HG02884 (cell line): ENCODE results near the gene C14orf119.
"Not testable (repeated sequence)": the region's sequence is repeated elsewhere in the genome, so short reads cannot be mapped to it uniquely, and the experiment has no call there.

ENCODE experiments used
- ATAC-seq: cut with Tn5 transposase; IDR thresholded peaks from one replicate; pipeline ENCODE4 v1.9.1; 2021; ENCODE audit warnings: mild to moderate bottlenecking, moderate library complexity; ENCODE audit not compliant: unreplicated experiment

The C14orf119 gene

DNA sequence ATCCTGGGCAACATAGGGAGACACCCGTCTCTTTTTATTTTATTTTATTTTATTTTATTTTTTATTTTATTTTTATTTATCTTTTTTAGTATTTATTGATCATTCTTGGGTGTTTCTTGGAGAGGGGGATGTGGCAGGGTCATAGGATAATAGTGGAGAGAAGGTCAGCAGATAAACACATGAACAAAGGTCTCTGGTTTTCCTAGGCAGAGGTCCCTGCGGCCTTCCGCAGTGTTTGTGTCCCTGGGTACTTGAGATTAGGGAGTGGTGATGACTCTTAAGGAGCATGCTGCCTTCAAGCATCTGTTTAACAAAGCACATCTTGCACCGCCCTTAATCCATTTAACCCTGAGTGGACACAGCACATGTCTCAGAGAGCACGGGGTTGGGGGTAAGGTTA is 12.3 kb downstream of the C14orf119 start:
- not testable (repeated sequence) for ATAC-seq

DNA sequence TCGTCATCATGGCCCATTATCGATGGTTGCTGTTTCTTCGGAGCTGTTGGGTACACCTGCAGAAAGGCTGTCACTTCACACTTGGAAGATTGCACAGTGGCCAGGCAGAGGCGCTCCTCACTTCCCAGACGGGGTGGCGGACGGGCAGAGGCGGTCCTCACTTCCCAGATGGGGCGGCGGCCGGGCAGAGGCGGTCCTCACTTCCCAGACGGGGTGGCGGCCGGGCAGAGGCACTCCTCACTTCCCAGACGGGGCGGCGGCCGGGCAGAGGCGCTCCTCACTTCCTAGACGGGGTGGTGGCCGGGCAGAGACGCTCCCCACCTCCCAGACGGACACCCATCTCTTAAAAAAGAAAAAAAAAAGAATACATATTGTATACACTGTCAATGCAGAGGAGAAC is 12.9 kb downstream of the C14orf119 start:
- ATAC-seq, result not testable (repeated sequence)

DNA sequence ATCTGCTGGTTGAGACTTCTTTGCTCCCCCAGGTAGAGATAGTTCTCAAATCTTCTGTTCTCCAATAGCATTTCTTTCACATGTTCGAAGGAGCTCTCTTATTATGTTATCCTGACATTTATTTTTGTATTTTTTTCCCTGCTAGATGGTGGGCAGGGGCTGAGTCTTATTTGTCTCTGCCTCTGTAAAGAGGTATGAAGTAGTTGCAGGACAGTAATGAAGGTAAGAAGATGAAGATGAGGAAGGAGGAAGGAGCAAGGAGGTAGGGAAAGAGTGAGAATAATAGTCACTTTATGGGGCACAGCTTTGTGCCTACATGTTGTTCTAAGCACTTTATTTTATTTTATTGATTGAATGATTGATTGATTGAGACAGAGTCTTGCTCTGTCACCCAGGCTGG is 14.5 kb downstream of the C14orf119 start:
- no peak for ATAC-seq

DNA sequence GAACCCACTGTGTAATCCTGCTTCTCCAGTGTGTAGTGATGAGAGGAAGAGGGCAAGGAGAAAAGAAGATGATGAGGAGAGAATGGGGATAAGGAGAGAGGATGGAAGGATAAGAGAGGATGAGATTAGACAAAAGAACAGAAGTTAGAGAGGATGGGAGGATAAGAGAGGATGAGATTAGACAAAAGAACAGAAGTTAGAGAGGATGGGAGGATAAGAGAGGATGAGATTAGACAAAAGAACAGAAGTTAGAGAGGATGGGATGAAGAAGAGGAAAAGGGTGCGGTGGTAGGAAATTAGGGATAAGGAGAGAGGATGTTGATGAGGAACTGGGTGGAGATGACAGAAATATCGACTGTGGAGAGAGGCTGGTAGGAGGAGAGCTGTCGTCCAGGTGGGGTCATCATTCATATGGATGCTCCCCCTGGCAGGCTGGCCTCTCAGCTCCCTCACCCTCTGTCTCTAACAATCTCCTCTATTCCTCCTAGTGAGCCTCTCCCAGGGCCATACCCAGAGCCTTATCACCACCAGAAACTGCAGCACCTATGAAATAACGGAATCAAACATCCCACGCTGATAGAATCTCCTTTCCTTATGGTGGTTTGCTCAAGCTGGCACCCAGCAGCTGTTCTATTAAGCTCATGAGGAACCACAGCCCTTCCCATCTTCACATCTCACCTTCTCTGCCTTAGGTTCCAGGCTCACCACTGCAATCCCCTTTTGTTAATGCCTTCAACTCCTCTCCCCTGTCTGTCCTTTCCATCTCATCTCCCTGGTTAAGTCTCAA is 15.5 kb downstream of the C14orf119 start:
- ATAC-seq, result no peak

DNA sequence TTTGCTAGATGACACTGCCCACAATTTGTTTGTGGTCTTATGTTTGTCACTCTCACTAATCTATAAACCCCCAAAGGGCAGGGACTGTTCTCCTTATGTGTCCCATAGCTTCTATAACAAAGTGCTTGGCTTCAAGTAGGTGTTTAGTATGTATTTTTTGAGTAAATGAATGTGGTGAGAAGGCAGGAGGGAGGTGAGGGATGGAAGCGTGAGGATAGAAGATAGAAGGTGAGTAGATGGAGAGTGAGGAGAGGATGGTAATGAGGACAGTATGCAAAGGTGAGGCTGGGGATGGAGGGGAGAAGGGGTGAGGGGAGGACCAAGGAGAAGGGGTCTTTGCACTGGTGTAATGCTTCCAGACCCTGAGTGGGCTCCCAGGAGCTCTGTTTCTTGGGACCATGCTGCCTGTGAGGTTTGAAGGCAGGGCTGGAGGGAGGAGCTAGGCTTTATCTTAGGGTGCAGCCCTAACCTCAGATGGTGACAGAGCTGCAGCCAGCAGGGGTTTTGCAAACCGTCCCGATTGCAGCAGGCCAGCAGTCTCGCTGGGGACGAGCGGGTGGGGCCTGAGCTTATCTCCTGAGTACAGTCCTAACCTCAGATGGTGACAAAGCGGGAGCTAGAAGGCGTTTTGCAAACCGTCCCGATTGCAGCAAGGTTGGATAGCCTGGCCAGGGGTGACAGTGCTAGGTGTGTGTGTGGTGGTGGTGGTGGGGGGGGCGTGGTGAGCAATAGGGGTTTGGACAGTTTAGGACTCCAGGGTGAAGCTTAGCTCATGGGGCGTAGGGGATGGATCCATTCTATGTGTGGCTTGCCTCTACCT is 17.3 kb downstream of the C14orf119 start:
- no peak for ATAC-seq

DNA sequence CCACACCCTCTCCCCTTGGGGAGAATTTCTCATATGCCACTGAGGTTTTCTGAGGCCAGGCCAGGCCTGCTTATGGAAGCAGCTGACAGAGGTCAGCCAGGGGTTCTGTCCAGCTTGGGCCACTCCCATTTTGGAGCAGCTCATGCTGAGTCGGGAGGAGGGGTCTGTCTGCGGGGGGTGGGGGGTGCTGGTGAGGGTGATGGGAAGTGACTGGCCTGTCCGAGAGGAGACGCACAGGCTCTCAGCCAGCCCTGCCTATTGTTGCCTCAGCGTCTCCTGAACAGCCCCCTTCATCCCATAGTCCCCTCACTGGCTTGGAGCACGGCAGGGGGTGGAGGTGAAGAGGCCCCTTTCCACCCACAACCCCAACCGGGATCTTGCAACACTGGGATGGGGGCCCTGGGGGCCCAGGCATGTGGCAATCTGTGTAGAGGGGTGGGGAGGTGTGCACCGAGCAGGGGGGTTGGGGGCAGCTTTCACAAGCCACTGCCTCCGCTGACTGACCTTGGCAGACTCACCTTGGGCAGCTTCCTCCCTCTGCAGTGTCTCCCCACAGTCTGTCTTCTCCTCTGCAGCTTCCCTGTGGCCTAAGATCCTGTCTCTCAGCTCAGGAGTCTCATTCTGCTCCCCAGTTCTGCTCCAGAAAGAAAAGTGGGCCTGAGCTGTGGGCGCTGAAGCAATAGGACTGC is 18.3 kb downstream of the C14orf119 start:
- ATAC-seq, result no peak

DNA sequence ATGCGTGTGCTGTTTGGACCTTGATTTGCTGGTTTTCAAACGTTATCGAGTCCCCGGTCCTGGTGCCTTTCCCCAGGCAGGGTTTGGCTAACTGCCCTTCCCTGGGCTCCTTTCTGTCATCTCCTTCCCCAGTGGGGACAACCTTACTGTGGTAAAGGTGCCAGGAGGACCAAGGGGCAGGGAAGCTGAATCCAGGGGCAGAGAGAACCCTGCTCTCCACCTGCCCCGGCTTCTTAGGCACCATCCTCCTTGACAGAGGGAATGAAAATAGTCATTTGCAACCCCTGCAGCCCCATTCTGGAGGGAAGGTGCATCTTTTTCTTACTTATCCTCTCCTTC is 18.8 kb downstream of the C14orf119 start:
- no peak for ATAC-seq

DNA sequence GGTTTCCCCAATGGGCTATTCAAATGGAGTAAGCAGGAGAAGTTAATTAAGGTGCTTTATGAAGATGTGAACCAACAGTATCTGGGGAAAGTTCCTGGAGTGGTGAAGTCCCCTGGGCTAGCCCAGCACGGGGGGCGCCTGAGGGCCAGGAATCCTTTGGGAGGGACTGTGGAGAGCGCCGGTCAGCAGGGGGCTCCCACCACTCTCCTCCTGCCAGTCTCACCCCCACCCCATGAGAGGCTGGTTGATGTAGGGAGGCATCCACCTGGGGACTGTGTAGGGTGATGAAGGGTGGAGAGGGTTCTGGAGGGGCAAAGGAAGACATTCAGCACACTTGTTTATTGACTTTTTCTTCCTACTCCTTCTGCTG is 19.3 kb downstream of the C14orf119 start:
- no peak for ATAC-seq

DNA sequence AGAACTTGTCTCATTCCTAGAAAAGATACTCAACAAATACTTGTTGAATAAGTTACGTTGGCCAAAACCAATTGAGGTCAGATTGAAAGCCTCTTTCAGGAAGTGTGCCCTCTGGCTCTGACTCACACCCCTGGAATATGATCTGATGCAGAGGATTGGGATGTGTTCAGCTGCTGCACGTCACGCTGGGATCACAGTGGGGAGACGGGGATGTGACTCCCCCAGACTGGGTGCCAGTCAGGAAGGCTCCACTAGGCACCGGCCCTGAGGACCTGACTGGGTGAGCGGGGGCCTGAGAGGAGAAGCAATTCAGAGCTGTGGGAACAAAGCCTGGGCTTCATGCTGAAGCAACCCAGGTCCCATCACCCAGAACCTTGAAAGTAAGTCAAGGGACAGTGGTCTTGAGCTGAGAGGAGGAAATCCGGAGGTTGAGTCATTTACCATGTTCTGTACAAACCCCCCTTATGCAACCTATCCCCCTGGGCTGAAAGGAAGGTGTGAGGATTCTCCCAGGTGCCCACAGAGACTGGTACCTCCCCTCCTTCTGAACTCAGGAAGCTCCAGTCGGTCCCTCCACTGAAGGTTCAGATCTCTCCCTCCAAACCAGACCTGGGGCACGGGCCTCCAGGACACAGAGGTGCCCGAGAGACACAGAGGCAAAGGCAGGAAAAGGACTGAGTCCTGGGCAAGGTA is 19.9 kb downstream of the C14orf119 start:
- no peak for ATAC-seq

DNA sequence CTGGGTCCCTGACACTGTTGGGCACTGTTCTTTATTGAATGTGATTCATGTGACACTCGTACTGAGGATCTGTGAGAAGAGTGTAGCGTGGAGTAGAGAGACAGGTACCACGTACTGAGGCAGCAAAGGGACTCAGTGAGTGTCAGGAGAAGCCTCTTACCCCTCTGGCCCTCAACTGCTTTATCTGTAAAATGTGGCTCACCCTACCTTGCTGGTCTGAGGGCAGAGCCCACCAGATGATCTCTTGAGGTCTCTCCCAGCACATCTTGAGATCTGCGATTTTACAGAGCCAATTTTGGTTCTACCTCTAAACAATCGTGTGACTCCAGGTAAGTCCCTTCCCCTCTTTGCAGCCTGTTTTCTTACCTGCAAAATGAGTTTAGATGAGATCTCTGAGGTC is 20.6 kb downstream of the C14orf119 start:
- ATAC-seq, result no peak

DNA sequence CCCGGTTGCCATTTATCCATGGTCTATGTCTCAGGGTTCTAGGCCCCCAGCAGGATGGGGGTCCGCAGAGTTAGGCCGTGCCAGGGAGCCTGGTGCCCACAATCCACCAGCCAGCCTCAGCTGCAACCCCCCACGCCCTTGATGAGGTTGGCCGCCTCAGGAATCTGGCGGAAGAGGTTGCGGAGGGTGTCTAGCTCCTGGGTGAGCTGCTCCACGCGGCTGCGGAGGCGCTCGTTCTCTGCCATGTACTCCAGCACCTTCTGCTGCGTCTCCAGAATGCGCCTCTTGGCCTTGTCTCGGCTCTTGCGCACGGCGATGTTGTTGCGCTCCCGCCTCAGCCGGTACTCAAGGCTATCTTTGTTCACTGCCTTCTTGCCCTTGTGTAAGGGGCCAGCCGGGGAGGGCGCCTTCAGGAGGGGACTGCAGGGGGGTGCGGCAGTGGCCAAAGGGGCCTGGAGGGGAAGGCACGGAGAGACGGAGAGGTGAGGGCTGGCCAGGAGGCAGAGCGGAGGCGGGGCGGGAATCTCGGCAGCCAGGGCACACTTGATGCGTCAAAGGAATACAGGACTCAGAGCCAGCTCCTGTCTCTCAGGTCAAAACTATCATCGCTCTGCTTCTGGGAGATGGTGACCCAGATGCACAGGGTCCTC is 22.2 kb downstream of the C14orf119 start:
- no peak for ATAC-seq

DNA sequence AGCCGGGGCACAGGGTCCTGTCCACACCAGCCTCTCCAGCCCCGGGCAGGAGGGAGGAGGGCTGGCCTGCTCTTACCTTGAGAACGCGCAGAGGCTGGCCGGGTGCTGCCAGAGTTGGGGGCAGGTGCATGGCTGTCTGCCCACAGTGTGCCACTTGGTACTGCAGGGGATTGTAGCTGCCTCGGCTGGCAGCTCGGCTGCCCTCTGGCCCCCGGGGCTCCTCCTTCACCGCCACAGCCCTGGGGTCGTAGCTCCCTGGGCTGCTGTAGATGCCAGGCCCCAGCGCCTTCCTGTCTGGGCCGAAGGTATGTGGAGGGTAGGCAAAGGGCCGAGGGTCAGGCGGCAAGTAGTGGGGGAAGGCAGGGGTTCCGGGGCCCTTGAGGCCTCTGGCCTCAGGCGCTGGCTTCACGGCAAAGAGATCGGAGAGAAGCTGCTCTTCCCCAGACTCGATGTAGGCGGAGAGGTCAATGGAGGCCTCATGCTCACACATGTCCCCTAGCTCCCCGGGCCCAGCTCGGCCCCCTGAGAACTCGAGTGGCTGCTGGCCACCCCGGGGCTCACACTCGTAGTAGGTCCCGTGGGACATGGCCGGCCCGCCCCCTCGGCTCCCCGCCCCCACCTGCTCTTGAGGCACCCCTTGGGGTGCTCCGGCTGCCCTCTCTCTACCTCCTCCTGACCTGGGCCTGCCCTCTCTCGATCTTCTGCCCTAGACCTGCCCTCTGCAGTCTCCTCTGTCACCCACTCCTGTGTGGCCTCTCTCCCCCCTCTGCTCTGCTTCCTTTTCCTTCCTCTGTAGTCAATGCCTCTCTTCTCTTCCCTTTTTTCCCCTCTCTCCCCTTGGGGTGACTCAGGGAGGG is 23.4 kb downstream of the C14orf119 start, which contains the start of gene CEBPE:
Gene CEBPE (minus strand): TSS at position 750 of the 857 bp plus-strand sequence. CDS start 164 bp downstream, at position 586.
- ATAC-seq, result no peak

DNA sequence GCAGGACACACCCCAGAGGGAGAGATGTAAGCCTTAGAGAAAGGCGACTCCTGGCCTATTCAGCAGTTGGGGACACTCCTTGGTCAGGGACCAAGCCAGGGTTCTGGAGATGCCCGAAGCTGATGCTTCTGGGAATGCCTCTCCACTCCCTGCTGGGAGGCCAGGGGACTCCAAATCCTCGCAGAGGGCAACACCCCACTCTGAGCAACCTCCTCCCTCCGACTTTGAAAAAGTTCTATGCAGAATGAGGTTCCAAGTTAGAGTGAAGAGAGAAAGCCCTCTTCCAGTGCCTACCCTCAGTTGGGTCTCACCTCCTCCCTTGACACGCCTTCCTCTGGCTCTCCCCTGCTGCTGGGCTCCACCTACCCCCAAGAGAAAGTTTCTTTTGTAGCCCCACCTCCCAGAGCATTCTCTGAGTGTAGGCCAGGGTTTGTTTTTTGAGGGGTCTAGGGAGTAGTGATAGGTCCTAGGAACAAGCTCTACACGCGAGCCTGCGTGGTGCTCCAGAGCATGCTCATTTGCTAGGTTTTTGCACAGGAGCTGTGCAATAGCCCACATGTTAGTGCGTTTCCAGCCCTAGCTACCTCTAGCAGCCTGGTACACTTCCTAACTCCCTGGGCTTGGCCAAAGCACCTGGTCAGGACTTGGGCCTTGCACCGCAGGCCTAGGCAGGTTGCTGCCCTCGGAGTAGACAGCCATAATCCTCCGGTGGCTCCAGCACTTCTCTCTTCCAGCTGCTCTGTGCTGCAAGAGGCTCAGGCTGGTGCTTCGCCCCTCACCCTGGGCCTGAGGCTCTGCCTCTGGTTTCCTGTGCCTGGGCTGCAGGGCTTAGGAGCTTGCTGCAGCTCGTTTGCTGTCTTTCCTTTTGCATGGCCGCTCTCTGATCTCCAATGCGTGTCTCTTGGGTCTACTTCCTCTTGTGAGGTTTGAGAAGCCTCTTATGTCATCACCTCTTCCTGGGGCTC is 24.3 kb downstream of the C14orf119 start:
- ATAC-seq, result no peak

DNA sequence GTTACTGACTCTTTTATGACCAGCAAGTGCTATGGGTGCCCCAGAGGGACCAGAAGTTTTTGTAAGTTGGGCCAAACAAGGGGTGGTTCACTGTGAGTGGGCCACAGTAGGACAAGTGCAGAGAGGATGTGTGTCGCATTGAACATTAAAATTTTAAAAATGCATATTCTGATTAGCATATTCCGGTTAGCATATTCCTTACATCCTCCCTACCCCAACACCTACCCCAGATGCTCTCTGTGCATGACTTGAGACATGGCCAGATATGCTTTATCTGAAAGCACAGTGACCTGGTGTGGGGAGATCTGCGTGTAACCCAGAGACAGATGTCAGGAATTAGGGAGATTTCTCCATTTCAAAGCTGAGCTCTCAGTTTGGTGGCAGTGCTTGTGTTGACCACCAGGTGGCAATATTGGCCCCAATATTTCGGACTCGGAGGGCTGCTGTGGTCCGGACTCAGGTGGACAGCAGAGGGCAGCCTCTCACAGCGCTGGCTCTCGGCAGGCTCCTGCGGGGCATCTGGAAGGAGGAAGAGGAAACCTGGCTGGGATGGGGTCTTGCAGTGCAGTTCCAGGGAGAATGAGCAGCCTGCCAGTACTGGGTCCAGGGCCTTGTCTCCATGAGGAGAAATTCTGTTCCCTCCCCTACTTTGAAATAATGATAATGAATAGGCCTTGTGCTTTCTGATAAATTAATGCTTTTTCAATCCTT is 25.4 kb downstream of the C14orf119 start:
- no peak for ATAC-seq

DNA sequence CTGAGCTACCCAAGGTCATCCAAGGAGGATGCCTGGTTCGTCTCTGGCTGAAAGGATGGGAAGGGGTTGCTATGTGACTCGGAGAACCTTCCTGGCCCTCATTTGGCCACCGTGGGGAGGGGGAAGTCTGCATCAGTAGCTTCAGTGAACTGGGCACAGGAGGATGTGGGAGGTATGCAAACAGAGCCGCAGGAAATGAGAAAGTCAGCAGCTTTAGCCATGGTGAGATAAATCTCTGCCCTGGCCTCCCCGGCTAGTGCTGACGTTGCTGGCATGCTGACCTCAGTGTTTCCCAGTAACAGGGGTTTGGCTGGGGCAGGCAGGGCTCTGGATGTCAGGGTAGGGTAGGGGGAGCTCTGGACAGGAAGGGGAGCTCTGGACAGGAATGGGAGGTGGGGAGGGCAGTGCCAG is 26.1 kb downstream of the C14orf119 start:
- no peak for ATAC-seq

DNA sequence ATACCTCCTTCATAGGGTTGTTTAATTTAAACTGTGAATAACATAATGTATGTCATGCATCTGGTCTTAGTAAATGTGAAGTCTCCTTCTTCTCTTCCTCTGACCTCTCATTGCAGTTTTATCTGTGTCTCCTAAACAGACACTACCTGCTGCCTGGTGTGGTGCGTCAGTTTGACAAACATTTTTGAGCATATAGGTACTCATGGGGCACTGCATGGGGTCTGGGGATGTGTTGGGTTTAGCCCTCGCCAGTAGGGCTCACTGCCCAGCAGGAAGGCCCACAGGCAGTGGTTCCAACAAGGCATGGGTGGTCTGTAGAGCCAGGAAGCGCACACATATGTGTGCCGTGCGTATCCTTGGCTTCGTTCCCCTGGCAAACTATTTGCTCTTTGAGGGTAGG is 26.8 kb downstream of the C14orf119 start:
- ATAC-seq, result no peak

DNA sequence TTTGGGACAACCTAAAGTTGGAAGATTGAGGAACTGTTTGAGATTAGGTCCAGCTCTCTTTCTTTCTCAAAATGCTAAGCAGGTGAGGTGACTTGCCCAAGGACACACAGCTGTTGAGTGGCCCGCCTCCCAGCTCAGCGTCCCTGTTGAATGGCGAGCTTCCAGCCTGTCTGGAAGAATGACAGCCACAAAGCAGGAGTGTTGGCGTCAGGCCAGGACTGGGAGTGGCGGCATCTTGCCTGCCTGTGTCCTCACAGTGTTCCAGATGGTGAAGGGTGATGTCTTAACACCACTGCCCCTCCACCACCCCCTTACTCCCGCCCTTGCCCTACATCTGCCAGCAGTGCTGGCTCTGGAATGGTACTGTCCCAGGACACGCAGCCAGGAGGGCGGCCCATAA is 28.1 kb downstream of the C14orf119 start:
- no peak for ATAC-seq
